ENCODE measurements around the gene PKMYT1.

DNA sequence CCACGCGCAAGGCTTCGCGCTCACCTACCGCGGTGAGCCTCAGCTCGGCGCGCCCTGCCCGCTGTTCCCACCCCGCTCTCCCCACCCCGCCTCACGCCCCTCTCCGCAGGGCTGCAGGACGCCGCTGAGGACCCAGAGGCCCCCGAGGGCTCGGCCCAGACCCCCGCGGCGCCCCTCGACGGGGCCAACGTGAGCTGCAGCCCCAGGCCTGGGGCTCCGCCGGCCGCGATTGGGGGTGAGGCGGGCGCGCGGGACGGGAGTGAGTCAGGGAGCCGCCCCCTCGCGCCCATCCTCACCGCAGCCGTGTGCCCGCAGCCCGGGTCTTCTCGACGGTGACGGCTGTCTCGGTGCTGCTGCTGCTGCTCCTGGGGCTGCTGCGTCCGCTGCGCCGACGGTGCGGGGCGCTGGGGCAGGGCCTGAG is 13.0 kb downstream of the PKMYT1 start:
- TF ChIP-seq POLR2A (IDR thresholded peaks at IDR 0.05) (no peak), POLR2AphosphoS5 (IDR thresholded peaks at IDR 0.05; ENCODE audit: insufficient read depth in 1 of 2, low read depth in 1 of 2) (no peak)
- TF ChIP-seq, protein P1, sequence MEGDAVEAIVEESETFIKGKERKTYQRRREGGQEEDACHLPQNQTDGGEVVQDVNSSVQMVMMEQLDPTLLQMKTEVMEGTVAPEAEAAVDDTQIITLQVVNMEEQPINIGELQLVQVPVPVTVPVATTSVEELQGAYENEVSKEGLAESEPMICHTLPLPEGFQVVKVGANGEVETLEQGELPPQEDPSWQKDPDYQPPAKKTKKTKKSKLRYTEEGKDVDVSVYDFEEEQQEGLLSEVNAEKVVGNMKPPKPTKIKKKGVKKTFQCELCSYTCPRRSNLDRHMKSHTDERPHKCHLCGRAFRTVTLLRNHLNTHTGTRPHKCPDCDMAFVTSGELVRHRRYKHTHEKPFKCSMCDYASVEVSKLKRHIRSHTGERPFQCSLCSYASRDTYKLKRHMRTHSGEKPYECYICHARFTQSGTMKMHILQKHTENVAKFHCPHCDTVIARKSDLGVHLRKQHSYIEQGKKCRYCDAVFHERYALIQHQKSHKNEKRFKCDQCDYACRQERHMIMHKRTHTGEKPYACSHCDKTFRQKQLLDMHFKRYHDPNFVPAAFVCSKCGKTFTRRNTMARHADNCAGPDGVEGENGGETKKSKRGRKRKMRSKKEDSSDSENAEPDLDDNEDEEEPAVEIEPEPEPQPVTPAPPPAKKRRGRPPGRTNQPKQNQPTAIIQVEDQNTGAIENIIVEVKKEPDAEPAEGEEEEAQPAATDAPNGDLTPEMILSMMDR (IDR thresholded peaks at IDR 0.05) = no peak
